PC-3 (cell line): ENCODE data around the gene DLG1.

Experiments used
- EZH2 ChIP-seq: fragments of 300-600 bp; sonication (generic); IDR thresholded peaks from one replicate; pipeline ENCODE4 v1.6.1; 2017; ENCODE audit warnings: antibody characterized with exemption, mild to moderate bottlenecking, low read length; ENCODE audit not compliant: unreplicated experiment
- EZH2phosphoT487 ChIP-seq: fragments of 300-600 bp; sonication (generic); IDR thresholded peaks from 2 replicates; pipeline ENCODE4 v1.6.1; 2018; ENCODE audit warnings: mild to moderate bottlenecking, antibody characterized with exemption, low read length, borderline replicate concordance
- TF ChIP-seq, protein P1 (sequence below): fragments of 300-600 bp; sonication (generic); conservative IDR thresholded peaks from 2 replicates; pipeline ENCODE4 v1.5.1; 2017; ENCODE audit warnings: antibody characterized with exemption, low read depth, mild to moderate bottlenecking, low read length

DNA sequence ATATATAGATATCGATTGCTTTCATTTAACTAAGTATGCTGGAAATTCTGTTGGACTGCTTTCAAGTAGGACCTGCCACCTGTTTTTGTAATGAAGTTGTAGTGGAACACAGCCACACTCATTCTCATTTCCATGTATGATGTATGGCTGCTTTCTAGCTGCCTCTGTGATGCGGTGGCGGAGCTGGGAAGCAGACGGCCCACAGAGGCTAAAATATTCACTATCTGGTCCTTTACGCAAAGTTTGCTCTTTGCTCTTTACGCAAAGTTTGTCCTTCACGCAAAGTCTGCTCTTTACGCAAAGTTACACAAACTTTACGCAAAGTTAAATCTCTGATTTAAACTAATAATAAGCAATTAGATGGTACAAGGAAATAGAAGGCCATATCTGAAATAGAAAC is 91.5 kb downstream of the DLG1 start:
- TF ChIP-seq, protein P1, sequence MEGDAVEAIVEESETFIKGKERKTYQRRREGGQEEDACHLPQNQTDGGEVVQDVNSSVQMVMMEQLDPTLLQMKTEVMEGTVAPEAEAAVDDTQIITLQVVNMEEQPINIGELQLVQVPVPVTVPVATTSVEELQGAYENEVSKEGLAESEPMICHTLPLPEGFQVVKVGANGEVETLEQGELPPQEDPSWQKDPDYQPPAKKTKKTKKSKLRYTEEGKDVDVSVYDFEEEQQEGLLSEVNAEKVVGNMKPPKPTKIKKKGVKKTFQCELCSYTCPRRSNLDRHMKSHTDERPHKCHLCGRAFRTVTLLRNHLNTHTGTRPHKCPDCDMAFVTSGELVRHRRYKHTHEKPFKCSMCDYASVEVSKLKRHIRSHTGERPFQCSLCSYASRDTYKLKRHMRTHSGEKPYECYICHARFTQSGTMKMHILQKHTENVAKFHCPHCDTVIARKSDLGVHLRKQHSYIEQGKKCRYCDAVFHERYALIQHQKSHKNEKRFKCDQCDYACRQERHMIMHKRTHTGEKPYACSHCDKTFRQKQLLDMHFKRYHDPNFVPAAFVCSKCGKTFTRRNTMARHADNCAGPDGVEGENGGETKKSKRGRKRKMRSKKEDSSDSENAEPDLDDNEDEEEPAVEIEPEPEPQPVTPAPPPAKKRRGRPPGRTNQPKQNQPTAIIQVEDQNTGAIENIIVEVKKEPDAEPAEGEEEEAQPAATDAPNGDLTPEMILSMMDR: no peak
- no peak for TF ChIP-seq EZH2phosphoT487
- no peak for TF ChIP-seq EZH2
